Neutrophil (primary cell): ENCODE data around the gene PDIA4.
"Not testable (repeated sequence)": the region's sequence is repeated elsewhere in the genome, so short reads cannot be mapped to it uniquely, and the experiment has no call there.

Experiments used
- H3K27ac ChIP-seq: fragments of 200-600 bp; sonication (generic); 2 replicates; pipeline ENCODE4 v1.5.1; 2016; ENCODE audit warnings: mild to moderate bottlenecking, moderate library complexity
- H3K27me3 ChIP-seq: fragments of 200-600 bp; sonication (generic); 2 replicates; pipeline ENCODE4 v1.6.0; 2016; ENCODE audit warnings: mild to moderate bottlenecking
- H3K36me3 ChIP-seq: fragments of 200-600 bp; sonication (generic); 2 replicates; pipeline ENCODE4 v1.5.1; 2017
- H3K4me1 ChIP-seq, 2 experiments: fragments of 200-600 bp in 1 of 2; sonication (generic) in 1 of 2; 1 replicate in 1 of 2; 2 replicates in 1 of 2; pipeline versions ENCODE4 v1.5.1 to v1.6.1; 2013 to 2016; ENCODE audit warnings: low read depth in 1 of 2, low read length in 1 of 2, mild to moderate bottlenecking in 1 of 2, moderate library complexity in 1 of 2; ENCODE audit not compliant: control insufficient read depth in 1 of 2, insufficient read depth in 1 of 2
- H3K4me3 ChIP-seq, 2 experiments: fragments of 200-600 bp in 1 of 2; sonication (generic) in 1 of 2; 1 replicate in 1 of 2; 2 replicates in 1 of 2; pipeline ENCODE4 v1.5.1; 2013 to 2016; ENCODE audit warnings: low read depth in 1 of 2, low read length in 1 of 2, mild to moderate bottlenecking in 1 of 2, moderate library complexity in 1 of 2
- H3K9me3 ChIP-seq: fragments of 200-600 bp; sonication (generic); 2 replicates; pipeline ENCODE4 v1.5.1; 2016
- TF ChIP-seq, protein P1 (sequence below): fragments of 200-600 bp; sonication (generic); IDR thresholded peaks from 2 replicates; pipeline ENCODE4 v1.5.1; 2016; ENCODE audit warnings: antibody characterized with exemption

Gene PDIA4

DNA sequence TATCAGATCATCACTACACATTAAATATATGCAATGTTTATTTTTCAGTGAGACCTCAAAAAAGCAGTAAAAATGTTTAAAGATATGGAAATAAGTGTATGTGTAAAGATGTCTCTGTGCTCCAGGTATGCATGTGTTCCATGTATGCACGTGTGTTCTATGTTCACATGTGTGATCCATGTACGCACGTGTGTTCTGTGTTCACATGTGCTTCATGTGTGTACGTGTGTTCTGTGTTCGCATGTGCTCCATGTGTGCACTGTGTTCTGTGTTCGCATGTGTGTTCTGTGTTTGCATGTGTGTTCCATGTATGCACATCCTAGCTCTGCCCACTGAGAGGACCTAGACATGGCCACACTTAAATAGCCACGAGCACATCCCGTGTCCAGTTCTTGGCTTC lies 15.6 kb upstream of the PDIA4 start:
- Histone ChIP-seq H3K9me3 (no peaks in the 10 kb centered on the region), H3K27me3 (no peaks in the 10 kb centered on the region), H3K4me3 (no peak overlapping the region), H3K27ac (no peak overlapping the region), H3K4me1 (no peaks in the 10 kb centered on the region), H3K36me3 (no peaks in the 10 kb centered on the region)
- TF ChIP-seq, protein P1, sequence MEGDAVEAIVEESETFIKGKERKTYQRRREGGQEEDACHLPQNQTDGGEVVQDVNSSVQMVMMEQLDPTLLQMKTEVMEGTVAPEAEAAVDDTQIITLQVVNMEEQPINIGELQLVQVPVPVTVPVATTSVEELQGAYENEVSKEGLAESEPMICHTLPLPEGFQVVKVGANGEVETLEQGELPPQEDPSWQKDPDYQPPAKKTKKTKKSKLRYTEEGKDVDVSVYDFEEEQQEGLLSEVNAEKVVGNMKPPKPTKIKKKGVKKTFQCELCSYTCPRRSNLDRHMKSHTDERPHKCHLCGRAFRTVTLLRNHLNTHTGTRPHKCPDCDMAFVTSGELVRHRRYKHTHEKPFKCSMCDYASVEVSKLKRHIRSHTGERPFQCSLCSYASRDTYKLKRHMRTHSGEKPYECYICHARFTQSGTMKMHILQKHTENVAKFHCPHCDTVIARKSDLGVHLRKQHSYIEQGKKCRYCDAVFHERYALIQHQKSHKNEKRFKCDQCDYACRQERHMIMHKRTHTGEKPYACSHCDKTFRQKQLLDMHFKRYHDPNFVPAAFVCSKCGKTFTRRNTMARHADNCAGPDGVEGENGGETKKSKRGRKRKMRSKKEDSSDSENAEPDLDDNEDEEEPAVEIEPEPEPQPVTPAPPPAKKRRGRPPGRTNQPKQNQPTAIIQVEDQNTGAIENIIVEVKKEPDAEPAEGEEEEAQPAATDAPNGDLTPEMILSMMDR, result no peak

DNA sequence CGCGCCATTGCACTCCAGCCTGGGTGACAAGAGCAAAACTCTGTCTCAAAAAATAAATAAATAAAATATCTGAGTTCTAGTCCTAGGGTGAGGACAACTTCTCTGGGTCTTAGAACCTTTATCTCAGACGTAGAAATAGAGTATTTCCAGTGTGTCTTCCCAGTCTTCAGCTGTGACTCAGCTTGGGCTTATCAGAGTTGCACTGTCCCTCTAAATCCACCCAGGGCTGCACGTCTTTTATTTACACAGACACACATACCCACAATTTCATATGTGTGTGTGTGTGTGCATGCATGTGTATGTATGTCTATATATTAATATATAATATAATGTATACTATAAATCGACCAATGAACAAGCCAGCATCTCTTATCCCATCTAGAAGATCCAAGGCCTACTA lies 13.0 kb upstream of the PDIA4 start:
- H3K4me3 ChIP-seq, result no peak overlapping the region

DNA sequence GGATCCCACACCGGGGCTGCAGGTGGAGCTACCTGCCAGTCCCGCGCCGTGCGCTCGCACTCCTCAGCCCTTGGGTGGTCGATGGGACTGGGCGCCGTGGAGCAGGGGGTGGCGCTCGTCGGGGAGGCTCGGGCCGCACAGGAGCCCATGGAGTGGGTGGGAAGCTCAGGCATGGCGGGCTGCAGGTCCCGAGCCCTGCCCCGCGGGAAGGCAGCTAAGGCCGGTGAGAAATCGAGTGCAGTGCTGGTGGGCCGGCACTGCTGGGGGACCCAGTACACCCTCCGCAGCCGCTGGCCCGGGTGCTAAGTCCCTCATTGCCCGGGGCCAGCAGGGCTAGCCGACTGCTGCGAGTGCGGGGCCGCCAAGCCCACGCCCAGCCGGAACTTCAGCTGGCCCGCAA lies 10.3 kb upstream of the PDIA4 start:
- not testable (repeated sequence) for H3K27me3 ChIP-seq, H3K9me3 ChIP-seq, H3K4me3 ChIP-seq, H3K36me3 ChIP-seq, H3K27ac ChIP-seq, H3K4me1 ChIP-seq

More for the DNA sequence above, 13.0 kb upstream of the PDIA4 start:
- TF ChIP-seq, protein P1, result no peak
- no peaks in the 10 kb centered on the region for H3K9me3 ChIP-seq
- H3K27ac ChIP-seq, result no peak overlapping the region
- no peaks in the 10 kb centered on the region for H3K36me3 ChIP-seq
- no peaks in the 10 kb centered on the region for H3K27me3 ChIP-seq
- no peaks in the 10 kb centered on the region for H3K4me1 ChIP-seq

DNA sequence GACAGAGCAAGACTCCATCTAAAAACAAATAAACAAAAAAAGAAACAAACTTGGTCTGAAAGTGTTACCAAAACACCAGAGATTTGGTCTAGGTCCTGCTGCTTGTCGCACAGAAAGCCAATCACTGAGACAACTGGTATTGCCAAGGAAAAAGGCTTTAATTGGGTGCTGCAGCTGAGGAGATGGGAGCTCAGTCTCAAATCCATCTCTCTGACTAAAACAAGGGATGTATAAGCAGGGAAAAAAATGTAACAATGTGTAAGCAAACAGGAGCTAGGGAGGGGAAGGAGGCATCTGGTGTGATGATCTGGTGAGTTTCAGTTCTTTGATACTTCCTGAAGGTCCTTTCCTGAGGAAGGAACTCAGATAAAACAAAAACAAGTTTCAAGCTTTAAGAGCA lies 8.4 kb upstream of the PDIA4 start:
- TF ChIP-seq, protein P1, result no peak
- Histone ChIP-seq H3K27me3 (no peaks in the 10 kb centered on the region), H3K9me3 (no peaks in the 10 kb centered on the region), H3K36me3 (no peaks in the 10 kb centered on the region), H3K27ac (no peak overlapping the region), H3K4me3 (no peak overlapping the region), H3K4me1 (no peaks in the 10 kb centered on the region)

DNA sequence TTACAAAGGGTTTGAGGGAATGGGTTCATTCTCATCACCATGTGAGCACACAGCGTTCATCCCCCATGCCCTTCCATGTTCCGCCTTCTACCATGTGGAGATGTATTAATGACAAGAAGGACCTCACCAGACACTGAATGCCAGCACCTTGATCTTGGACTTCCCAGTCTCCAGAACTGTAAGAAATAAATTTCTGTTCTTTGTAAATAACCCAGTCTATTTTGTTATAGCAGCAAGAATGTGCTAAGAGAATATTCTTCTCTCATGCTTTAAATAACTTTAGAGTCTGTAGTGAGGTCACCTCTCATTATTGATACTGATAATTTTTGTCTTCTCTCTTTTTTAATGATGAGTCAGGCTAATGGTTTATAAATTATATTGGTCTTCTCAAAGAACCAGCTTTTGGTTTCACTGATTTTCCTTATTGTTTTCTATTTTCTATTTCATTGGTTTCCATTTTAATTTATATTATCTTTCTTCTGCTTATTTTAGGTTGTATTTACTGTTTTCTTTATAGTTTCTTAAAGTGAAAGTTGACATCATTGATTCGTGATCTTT lies 3.1 kb upstream of the PDIA4 start:
- Histone ChIP-seq H3K9me3 (no peaks in the 10 kb centered on the region), H3K27ac (no peak overlapping the region), H3K36me3 (no peaks in the 10 kb centered on the region), H3K4me3 (no peak overlapping the region), H3K27me3 (no peaks in the 10 kb centered on the region), H3K4me1 (peaks cover 19 to 21% of the 10 kb centered on the region in 2 experiments)
- TF ChIP-seq, protein P1, result no peak

DNA sequence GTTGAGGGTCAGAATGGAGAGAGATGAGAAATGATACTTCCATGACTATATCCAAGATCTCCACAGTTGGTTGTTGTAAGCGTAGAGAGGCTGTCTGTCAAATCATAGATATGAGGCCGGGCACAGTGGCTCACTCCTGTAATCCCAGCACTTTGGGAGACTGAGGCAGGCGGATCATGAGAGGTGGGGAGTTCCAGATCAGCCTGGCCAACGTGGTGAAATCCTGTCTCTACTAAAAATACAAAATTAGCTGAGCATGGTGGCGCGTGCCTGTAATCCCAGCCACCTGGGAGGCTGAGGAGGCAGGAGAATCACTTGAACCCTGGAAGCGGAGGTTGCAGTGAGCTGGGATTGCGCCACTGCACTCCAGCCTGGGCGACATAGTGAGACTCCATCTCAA lies 2.1 kb upstream of the PDIA4 start:
- H3K4me1 ChIP-seq, result peaks cover 19 to 21% of the 10 kb centered on the region in 2 experiments
- H3K4me3 ChIP-seq, H3K27ac ChIP-seq, H3K9me3 ChIP-seq, H3K27me3 ChIP-seq, H3K36me3 ChIP-seq: not testable (repeated sequence)
